ENCODE data around the gene FASN.

The FASN gene

DNA sequence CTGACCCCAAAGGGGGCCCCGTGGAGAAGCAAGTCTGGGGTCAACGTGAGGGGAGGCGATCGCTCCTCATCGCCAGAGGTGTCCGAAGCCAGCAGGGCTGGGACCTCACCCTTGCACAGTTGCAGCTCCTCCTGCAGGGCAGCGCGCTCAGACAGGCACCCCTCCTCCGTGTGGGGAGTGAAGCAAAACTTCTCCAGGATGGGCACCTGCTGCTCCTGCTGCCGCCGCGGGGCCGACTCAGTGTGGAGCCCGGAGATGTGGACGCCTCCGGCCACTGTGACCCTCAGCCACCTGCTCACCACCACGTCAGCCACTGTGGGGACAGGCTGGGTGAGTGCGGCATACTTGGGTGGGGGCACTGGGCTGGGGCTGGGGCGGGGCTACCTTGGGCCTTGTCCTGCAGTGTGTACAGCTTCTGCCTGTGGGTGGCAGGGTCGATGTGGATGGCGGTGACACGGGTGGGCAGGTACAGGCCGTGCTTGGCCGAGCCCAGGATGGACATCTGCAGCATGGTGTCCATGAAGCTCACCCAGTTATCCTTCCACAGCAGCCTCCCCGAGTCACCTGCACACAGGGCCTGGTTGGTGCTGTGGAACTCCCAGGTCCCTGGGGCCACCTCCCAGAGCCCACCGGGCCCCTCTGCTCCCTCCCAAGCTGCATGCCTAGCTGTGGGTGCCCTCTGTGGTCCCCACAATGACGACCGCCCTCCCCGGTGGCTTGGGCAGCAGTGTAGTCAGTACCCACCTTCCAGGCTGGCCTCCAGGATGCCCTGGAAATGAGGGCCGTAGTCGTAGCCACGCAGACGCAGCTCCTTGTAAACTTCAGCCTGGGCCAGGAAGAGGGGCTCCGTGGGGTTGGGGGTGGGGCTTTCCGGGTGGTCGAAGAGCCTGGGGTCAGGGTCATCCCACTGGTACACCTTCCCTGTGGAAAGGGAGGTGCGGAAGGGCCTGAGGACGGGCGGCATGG is 10.8 kb downstream of the FASN start:
- DNase-seq, result peak in 1 of 2 experiments; percentile 1

DNA sequence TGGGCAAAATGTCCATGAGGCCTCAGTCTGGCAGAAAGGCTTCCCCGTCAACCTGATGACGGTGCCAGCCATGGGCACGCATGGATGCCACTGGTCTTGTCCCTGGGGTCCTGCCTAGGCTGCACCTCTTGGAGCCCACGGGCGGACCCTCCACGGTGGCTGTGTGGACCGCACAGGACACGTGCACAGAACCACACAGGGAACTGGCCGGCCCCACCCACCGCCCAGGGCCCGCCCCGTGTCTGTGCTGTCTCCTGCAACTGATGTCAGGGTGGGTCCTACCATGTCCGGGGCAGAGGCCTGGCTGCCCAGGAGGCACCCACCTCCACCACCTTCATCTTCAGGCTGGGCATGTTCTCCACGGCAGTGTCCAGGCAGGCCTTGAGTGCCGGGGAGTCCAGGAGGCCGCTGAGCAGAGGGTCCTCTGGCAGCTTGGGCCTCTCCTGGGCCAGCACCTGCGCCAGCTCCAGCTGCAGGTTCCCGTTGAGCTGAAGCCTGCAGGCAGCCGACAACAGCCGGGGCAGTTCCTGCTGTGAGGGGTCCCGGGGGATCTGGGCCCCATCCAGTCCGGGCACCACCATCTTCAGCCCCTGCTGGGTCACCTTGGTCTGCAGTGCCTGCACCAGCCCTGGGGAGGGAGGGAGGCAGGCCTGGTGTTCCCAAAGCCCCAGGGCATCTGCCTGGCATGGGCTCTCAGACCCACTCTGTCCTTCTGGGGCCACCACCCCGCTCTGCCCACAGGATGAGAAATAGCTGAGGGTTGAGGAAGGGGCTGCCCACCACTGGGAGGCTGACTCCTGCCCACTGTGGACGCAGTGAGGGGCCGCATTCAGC is 11.9 kb downstream of the FASN start:
- peak in 1 of 2 experiments; percentile 0 for DNase-seq

DNA sequence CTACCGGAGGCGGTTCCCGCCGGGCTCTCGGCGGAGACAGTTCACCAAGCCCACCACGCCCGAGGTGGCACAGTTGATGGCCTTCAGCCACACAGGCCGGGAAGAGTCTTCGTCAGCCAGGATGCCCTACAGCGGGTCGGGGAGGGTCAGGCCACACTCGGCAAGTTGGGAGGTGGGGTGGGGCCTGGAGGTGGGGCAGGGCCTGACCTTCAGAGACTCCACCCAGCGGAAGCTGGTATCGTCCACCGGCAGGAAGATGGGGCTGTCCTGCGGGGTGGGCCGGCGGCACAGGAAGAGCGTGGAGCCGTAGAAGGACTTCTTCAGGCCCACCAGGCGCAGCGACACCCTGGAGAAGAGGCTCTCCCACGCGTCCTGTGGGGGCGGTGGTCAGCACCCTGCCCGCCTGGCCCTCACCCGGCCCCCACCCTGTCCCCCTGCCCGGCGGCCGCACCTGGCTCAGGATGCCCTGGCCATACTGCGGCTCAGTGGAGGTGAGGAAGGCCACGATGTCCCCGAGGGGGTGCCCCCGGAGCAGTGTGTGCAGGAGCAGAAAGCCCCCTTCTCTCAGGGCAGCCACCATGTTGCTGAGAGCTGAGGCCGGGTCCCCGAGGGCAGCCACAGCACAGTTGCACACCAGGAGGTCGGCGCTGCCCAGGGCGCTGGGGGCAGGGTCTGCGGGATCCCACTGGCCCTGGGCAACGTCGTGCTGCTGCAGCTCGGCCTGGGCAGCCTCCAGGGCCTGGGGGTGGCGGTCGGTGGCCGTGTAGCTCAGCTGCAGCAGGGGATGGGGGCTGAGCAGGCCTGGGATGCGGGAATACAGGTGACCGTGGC is 12.8 kb downstream of the FASN start:
- no peak for DNase-seq

DNA sequence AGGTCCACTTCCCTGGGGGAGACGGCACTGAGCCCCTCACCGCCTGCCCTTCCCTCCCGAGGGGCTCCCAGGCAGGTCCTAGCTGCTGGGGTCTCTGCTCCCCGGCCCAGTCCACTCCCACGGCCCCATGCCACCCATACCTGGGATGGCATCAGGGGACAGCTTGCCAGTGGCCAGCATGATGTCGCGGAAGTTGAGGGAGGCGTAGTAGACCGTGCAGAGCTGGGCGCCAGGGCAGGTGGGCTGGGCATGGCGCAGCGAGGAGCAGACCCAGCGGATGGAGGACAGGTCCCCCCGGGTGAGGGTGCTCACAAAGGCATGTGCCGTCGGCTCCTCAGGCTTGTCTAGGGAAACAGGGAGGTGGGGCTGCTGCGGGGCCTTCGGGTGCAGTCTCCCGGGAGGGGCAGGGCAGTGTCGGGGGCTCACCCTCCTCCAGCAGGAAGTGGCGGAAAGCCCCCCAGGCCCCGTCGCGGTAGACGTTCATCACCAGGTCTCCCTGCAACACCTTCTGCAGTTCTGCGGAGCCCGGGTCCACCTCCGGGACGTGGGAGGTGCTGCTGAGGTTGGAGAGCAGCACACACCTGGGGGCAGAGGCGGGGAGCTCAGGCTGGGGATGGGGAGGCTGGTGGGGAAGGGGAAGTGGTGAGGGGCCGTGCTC is 13.5 kb downstream of the FASN start:
- no peak for DNase-seq

DNA sequence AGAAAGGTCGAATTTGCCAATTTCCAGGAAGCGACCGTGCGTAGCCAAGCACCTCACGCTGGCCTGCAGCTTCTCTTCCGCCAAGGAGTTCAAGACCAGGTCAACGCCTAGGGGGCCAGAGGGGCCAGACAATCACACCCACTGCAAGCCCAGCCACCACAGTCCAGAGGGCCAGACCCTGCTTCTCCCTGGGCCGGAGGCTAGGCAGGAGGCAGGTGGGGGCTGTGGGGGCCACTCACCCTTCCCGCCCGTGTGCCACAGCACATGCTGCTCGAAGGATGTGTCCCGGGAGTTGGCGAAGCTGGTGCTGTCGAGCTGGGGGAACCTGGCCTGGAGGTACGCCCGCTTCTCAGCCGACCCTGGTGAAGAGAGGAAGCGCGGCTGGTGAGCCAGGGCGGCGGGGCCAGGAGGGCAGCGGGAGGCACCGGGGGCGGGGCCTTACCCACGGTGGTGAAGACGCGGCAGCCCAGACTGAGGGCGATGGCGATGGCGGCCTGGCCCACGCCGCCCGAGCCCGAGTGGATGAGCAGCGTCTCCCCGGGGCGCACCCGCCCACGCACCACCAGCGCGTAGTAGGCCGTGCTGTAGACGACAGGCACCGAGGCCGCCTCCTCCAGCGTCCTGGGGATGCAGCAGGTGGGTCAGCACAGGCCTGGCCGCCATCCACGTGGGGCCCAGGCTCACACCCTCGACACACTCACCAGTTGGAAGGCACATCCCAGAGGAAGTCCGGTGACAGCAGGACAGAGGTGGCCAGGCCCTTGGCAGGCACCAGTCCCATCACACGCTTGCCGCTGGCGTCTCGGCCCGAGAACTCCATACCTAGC is 14.3 kb downstream of the FASN start:
- DNase-seq, result no peak

DNA sequence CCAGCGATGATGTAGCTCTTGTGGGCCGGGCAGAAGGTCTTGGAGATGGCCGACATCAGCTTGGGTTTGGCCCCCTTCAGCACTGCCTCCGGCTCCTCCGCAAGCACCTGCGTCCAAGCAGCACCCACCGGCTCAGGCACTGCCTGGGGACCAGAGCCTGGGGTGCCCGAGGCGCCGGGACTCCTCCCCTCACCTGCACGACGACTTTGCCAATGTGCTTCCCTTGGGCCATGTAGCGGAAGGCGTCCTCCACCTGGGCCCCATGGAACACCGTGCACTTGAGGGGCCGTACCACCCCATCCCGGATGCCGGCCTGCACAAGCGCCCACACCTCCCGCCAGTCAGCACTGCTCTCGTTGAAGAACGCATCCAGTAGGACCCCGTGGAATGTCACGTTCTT is 15.0 kb downstream of the FASN start:
- no peak for DNase-seq

DNA sequence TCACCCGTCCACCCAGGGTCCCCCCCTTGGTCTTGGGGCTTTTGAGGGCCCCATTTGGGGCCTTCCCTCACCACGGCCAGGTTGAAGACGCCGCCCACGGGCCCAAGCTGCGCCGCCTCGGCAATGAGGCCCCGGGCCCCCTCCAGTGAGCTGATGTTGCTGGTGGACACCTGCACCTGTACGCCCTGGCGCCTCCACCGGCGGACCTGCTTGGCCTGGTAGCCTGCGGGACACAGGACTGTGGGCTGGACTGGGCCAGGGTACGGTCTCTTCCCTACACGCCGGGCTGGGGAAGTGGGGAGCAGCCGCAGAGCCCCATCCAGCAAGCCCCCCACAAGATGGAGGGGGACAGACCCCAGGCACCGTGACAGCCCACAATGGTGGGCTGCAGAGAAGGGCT is 15.6 kb downstream of the FASN start:
- no peak for DNase-seq

DNA sequence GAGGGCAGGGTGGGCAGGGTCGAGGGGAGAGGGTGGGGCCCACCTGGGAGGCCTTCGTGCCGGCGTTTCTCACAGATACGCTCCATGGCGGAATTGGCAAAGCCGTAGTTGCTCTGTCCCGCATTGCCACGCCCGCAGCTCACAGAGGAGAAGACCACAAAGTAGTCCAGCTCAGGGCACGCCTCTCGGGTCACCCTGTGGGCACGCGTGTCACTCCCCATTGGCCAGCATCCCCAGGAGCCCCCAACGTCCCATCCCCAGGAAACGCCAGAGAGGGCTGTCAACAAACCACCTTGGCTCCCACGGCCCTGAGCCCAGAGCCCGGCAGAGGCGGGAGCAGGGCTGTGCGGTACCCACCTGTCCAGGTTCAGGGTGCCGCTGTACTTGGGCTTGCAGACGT is 16.1 kb downstream of the FASN start:
- DNase-seq, result no peak

DNA sequence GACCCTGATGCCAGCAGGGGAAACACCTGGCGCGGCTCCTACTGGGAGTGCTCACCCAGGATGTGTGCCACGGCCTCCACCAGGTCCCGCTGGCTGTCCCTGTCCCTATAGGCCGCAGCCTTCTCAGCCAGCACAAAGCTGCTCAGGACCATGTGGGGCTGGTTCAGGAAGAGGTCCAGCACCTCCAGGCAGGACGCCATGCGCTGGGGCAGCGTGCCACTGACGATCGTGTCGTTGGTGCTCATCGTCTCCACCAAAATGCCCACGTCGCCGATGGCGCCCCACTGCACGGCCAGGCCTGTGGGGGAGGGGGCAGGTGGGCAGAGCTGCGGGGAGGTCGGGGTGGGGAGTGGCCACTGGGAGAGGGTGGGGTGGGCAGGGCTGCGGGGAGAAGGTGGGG is 16.5 kb downstream of the FASN start:
- DNase-seq, result no peak

DNA sequence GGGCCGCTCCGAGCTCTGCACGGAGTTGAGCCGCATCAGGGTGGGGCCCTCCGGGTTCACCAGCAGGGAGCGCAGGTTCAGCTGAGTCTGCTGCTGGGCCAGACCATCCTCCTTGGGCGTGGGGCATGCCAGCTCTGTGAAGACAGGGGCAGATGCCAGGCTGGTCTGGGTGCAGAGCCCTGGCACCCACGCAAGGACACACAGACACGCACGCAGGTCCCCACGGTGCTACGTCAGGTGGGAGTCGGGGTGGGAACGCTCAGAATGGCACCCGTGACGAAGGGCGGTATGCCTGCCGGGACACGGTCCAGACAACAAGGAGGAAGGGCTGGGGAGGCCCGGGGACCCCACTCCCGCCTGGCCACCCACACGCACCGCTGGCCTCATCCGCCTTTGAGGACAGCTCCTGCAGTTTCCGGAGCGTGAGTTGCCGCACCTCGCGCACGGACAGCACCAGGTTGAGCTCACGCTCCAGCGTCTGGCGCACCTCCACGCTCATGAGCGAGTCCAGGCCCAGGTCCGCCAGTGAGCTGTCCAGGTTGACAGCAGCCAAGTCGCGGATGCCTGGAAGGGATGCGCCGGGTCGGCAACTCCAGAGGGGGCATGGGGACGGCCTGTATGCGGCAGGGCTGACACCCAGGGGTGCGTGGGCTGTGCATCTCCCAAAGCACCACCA is 17.1 kb downstream of the FASN start:
- DNase-seq, result no peak

DNA sequence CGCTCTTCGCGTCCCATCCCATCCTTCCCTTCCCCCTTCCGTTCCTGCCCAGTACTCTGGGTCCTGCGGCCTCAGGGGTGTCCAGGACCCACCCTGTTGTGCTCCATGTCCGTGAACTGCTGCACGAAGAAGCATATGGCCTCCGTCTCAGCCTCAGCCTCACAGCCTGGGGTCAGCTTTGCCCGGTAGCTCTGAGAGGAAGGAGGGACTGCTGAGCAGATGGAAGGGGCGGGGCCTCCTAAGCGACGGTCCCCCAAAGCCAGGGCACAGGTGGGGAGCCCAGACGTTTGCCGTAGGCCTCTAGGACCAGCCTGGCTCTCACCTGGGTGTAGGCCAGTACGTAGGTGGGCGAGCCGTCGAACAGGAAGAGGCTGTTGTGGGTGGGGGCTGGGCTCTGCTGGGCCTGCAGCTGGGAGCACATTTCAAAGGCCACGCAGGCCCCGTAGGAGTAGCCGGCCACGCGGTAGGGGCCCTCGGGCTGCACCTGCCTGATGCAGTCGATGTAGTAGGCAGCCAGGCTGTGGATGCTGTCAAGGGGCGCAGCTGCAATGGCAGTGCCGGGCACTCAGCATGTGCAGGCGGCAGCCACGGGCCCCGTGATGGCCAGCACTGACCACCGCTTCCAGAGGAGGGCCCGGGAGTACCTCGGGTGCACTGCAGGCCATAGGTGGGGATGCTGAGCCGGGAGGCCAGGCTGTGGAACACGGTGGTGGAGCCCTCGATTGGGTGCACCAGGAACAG is 17.8 kb downstream of the FASN start:
- no peak for DNase-seq

DNA sequence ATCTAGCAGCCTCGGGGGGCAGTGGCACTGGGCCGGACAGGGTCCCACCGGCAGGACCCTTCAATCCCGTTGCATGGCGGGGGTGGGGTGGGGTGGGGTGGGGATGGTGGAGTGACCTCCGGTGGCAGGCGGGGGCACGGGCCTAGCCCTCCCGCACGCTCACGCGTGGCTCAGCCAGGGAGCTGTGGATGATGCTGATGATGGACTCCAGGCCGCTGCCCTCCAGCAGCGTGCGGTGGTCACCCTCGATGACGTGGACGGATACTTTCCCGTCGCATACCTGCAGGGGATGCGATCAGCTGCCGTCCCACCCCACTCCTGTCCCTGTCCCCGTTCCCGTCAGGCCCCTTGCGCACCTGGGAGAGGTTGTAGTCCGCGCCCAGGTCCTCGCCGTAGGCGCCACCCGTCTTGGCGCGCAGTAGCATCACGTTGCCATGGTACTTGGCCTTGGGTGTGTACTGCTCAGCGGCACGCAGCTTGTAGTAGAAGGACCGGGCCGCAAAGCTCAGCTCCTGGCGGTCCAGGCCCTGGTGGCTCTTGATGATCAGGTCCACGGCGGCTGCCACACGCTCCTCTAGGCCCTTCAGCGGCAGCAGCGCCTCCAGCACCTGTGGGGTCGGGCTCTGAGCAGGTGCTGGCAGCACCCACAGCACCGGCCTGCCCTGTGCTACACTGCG is 18.9 kb downstream of the FASN start:
- no peak for DNase-seq

DNA sequence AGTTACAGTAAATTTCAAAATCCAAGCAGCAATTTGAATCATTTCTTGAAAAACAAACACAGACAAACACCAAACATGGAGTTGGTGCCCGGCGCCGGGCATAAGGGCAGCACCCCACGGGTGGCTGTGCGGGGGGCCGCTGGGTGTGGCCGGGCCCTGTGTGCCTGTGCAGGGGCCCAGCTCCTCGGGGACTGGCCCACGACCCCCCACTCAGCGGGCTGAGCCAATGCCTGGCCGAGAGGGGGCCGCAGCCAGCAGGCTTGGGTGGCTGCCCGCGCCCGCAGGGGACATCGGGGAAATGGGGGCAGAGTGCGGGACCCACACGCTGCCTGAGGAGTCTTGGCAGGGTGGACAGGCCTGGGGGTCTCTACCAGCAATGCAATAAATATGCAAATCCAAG is 19.6 kb downstream of the FASN start:
- DNase-seq, result no peak

DNA sequence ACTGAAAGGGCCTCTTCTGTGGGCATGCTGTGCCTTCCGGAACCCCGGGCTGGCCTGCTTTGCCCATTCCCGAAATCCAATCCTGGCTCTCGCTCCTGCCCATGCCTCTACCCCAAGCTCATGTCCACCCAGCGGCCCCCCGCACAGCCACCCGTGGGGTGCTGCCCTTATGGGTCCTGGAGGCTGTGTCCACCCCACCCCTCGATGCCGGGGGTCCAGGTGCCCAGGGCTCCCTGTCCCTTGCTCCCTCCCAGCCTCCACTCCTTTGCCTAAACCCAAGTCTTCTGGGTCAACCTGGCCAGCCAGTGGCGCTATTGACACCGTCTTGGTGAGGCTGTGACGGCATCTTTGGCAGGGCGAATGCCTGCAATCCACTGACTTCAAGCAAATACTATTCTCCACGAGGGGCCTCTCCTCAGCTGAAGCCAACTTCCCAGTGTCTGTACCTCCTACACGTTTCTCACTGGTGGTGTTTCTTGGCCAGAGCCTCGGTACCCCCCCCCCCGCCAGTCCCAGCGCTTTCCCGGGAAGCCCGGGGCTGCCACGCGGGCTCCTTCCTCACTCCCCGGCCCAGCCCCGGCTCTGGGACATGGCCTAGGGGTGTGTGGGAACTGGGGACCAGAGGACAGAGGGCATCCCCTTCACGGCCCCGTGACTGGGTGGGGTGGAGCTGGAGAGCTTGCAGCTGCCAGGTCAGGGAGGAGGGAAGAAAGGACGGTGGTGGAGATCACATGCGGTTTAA is 20.2 kb downstream of the FASN start:
- no peak for DNase-seq

DNA sequence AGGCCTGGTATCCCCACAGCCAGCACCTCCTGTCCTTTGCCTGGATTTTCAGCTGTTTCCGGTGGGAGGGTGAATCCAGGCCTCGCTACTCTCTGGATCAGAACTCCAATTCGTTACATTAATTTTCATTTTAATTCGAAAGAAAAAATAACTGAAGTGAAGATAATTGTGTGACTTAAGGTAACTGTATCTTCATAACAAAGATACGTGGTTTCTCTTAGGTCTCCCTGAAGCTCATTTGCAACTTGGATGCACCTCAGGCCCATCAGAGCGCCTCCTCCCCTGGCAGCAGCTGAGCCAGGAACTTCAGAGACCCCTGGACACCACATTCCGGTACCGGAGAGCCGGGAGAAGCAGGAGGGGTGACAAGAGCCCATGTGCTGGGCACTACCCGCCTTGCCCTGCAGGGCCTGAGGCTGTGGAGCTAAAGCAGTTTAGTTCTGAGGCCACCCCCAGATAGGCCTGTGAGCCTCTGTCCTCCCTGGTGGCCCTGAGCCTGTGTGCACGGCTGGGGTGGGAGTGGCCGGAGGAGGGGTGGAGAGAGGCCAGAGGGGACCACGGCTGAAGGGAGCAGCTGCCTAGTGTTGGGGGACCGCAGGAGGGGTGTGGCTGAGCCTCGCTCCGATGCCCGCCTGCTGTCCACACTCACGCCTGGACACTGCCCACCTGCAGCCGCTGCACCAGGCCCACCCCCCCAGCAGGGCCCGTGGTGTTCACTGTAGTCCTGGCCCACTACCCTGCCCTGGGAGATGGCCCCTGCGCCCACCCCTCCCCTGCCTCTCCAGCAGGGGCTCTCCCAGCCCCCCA is 21.0 kb downstream of the FASN start:
- no peak for DNase-seq

DNA sequence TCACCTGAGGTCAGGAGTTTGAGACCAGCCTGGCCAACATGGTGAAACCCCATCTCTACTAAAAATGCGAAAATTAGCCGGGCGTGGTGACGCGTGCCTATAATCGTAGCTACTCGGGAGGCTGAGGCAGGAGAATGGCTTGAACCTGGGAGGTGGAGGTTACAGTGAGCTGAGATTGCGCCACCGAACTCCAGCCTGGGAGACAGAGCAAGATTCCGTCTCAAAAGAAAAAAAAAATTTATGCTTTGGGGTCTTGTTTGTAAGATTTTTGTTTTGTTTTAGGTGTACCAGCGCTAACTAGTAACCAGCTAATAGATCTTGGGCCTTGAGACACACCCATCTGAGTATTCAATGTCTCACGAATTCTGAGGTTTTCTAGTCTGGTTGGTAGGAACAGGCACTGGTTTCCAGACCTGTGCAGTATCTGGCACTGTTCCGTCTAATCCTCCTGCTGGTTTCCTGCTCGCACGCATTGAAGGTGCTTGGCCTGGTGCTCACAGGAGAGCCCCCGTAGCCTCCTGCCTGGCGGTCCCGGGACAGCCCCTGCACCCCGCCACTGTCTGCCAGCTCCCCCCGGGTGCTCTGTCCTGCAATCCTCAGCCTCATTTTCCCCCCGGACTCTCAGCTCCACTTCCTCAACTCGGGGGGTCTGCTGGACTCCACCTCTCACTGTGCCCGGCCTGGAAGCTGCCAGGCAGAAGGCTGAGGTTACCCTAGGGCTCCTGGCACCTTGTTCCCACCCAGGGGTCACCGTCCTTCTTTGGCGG is 21.8 kb downstream of the FASN start:
- no peak for DNase-seq

DNA sequence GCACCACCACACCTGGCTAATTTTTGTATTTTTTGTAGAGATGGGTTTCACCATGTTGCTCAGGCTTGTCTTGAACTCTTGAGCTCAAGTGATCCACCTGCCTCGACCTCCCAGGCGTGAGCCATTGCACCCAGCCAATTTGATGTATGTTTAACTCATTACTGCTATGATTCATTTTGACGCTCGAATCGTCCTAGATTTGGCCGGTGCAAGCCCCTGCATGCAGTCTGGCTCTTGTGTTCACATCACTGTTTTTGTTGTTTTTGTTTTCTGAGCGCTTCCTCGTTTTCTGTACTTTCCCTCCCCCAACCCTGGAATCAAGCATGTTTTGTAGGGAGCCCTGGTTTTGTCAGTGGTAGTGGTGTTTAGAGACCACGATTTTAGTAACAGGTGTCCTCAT is 24.6 kb downstream of the FASN start:
- DNase-seq, result no peak

All from stimulated activated CD4-positive, alpha-beta T cell treated with anti-CD3 and anti-CD28 coated beads, Interleukin-4, amount 100 ng/mL, for 4 hours (primary cell).